WTC11 (cell line): Measurements from ENCODE around the gene FOXP1. TPM values are rescaled to one million over a fixed set of nuclear protein-coding genes. Genes with fewer than 3 reads are reported as not detected.
A peak's percentile ranks its signal among the peaks of the same experiment; 100 is the strongest.

Source experiments
- ATAC-seq: fragments of 200-7000 bp; cut with Tn5 transposase; 2 replicates; pipeline ENCODE4 v1.10.0; 2021; ENCODE audit warnings: mild to moderate bottlenecking, moderate library complexity
- CTCF ChIA-PET: fragments of 300-600 bp; sonication (Branson Sonifier 250); formaldehyde crosslinking; loops from one replicate; lab custom pipeline; 2021; ENCODE audit warnings: antibody characterized with exemption; lab: Charles Lee
- POLR2A ChIA-PET: fragments of 350-600 bp; sonication (Branson Sonifier 250); formaldehyde crosslinking; loops from one replicate; lab custom pipeline; 2021; ENCODE audit warnings: antibody characterized with exemption; lab: Charles Lee
- DNase-seq: peaks from one replicate; pipeline ENCODE4 v3.0.0; 2021; ENCODE audit warnings: low spot score
- H3K27ac Mint-ChIP-seq: 2 replicates; pipeline ENCODE4 v1.8.0; 2021; ENCODE audit warnings: mixed read lengths
- H3K27me3 Mint-ChIP-seq: 2 replicates; pipeline ENCODE4 v1.8.0; 2021; ENCODE audit warnings: low read depth, mild to moderate bottlenecking, moderate library complexity, mixed read lengths
- H3K36me3 Mint-ChIP-seq: 2 replicates; pipeline ENCODE4 v1.8.0; 2021; ENCODE audit warnings: mixed read lengths
- H3K4me1 Mint-ChIP-seq: 2 replicates; pipeline ENCODE4 v1.8.0; 2022; ENCODE audit warnings: mixed read lengths
- H3K4me3 Mint-ChIP-seq: 2 replicates; pipeline ENCODE4 v1.8.0; 2021; ENCODE audit warnings: mild to moderate bottlenecking, moderate library complexity, mixed read lengths
- H3K9me3 Mint-ChIP-seq: 2 replicates; pipeline ENCODE4 v1.8.0; 2021; ENCODE audit warnings: mixed read lengths
- CBFB ChIP-seq: sonication (generic); formaldehyde crosslinking; IDR thresholded peaks from 2 replicates; pipeline ENCODE4 v1.8.1; 2022; ENCODE audit warnings: mild to moderate bottlenecking, low read depth, missing genetic modification reagents
- HMGA2 ChIP-seq: fragments of 250-450 bp; sonication (Bioruptor Pico); IDR thresholded peaks from 2 replicates; pipeline ENCODE4 v1.4.0; 2021; ENCODE audit warnings: mild to moderate bottlenecking, moderate library complexity
- JAZF1 ChIP-seq: fragments of 250-450 bp; sonication (Bioruptor Pico); IDR thresholded peaks from 2 replicates; pipeline ENCODE4 v1.9.0; 2021; ENCODE audit warnings: moderate library complexity, mild to moderate bottlenecking, inconsistent platforms
- KAT7 ChIP-seq: sonication (generic); formaldehyde crosslinking; IDR thresholded peaks from 2 replicates; pipeline ENCODE4 v1.8.1; 2023; ENCODE audit warnings: missing genetic modification reagents, mild to moderate bottlenecking, borderline replicate concordance
- MYBL2 ChIP-seq: sonication (generic); formaldehyde crosslinking; IDR thresholded peaks from 2 replicates; pipeline ENCODE4 v1.8.1; 2023; ENCODE audit warnings: mild to moderate bottlenecking, moderate library complexity, missing genetic modification reagents
- NFATC4 ChIP-seq: fragments of 250-450 bp; sonication (Bioruptor Pico); IDR thresholded peaks from 2 replicates; pipeline ENCODE4 v1.9.0; 2021; ENCODE audit warnings: mild to moderate bottlenecking
- NR1H2 ChIP-seq: sonication (generic); formaldehyde crosslinking; IDR thresholded peaks from 2 replicates; pipeline ENCODE4 v1.9.0; 2021; ENCODE audit warnings: mild to moderate bottlenecking, moderate library complexity, missing genetic modification reagents
- NR2C2 ChIP-seq: sonication (generic); formaldehyde crosslinking; IDR thresholded peaks from 2 replicates; pipeline ENCODE4 v1.8.0; 2022; ENCODE audit warnings: mild to moderate bottlenecking, missing genetic modification reagents
- RELA ChIP-seq: sonication (generic); formaldehyde crosslinking; IDR thresholded peaks from 2 replicates; pipeline ENCODE4 v1.8.1; 2022; ENCODE audit warnings: missing genetic modification reagents, mild to moderate bottlenecking, borderline replicate concordance
- SP1 ChIP-seq: sonication (generic); formaldehyde crosslinking; conservative IDR thresholded peaks from 2 replicates; pipeline ENCODE4 v1.8.1; 2022; ENCODE audit warnings: missing genetic modification reagents
- TCF7 ChIP-seq: sonication (generic); formaldehyde crosslinking; IDR thresholded peaks from 2 replicates; pipeline ENCODE4 v1.8.0; 2022; ENCODE audit warnings: mild to moderate bottlenecking, low read depth, missing genetic modification reagents, moderate library complexity
- ZNF219 ChIP-seq: sonication (generic); formaldehyde crosslinking; IDR thresholded peaks from 2 replicates; pipeline ENCODE4 v1.8.0; 2023; ENCODE audit warnings: missing genetic modification reagents, mild to moderate bottlenecking, borderline replicate concordance
- total RNA-seq: library from RNA; stranded (reverse); gene quantifications from 3 replicates; pipeline ENCODE4 v1.2.3, GENCODE V29; 2021
- TF ChIP-seq, protein P1 (sequence below): sonication (generic); formaldehyde crosslinking; conservative IDR thresholded peaks from 2 replicates; pipeline ENCODE4 v1.8.1; 2023; ENCODE audit warnings: mild to moderate bottlenecking, low read depth, missing genetic modification reagents, moderate library complexity
- TF ChIP-seq, protein P2 (sequence below): sonication (generic); formaldehyde crosslinking; IDR thresholded peaks from 2 replicates; pipeline ENCODE4 v1.8.0; 2022; ENCODE audit warnings: missing genetic modification reagents
- TF ChIP-seq, protein P3 (sequence below): sonication (generic); formaldehyde crosslinking; IDR thresholded peaks from 2 replicates; pipeline ENCODE4 v1.8.0; 2023; ENCODE audit warnings: missing genetic modification reagents, mild to moderate bottlenecking, borderline replicate concordance
- TF ChIP-seq, protein P4 (sequence below): sonication (generic); formaldehyde crosslinking; IDR thresholded peaks from 2 replicates; pipeline ENCODE4 v1.8.0; 2023; ENCODE audit warnings: missing genetic modification reagents
- TF ChIP-seq, protein P5 (sequence below): fragments of 250-450 bp; sonication (Bioruptor Pico); IDR thresholded peaks from 2 replicates; pipeline ENCODE4 v1.9.0; 2021; ENCODE audit warnings: moderate library complexity, mild to moderate bottlenecking, inconsistent platforms, borderline replicate concordance
- TF ChIP-seq, protein P6 (sequence below): sonication (generic); formaldehyde crosslinking; conservative IDR thresholded peaks from 2 replicates; pipeline ENCODE4 v1.8.1; 2022; ENCODE audit warnings: mild to moderate bottlenecking, missing genetic modification reagents
- TF ChIP-seq, protein P7 (sequence below): fragments of 250-450 bp; sonication (Bioruptor Pico); IDR thresholded peaks from 2 replicates; pipeline ENCODE4 v1.9.0; 2021; ENCODE audit warnings: mild to moderate bottlenecking, borderline replicate concordance

FOXP1 gene
- total RNA-seq, 1 experiment from 2014 or later = 25.8 TPM

DNA sequence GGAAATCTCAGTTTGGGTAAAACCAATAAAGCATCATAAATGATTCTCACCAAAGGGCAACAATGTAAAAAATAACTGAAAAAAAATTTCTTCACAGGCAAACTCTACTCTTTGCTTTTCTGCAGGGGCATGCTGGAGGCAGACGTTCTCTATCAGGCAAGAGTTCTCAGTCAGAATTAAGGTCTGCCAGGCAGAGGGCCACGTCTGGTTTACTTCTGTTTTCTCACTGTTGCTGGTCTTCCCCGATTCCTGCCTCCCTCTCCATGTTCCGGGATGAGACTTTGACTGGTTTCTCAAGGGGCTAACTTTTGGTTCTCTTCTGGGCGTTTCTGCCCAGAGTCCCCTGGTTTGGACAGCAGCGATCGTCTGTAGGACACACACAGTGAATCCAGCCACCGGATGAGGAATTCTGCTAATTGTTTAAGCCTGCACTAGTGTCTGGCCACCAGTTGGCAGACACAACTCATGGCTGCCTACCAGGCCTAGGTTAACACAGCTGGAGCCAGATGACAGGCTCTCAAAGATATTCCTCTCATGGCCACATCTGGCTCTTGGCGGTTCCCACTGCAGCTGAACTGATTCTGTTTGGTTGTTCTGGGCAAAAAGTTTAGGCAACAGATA lies 273.1 kb downstream of the FOXP1 start:
- no peak for DNase-seq
- H3K27ac Mint-ChIP-seq = peak overlapping the region; percentile 64; the same call in 1 of the 2 replicates
- no peak overlapping the region for H3K4me3 Mint-ChIP-seq
- ChIA-PET POLR2A (no interaction called here), CTCF (no interaction called here)
- ATAC-seq = no peak
- no peaks in the 10 kb centered on the region for H3K27me3 Mint-ChIP-seq
- H3K4me1 Mint-ChIP-seq = peaks cover 54% of the 10 kb centered on the region
- H3K36me3 Mint-ChIP-seq = no peaks in the 10 kb centered on the region
- H3K9me3 Mint-ChIP-seq = no peaks in the 10 kb centered on the region
- TF ChIP-seq NR2C2 (CRISPR knock-in tag) (no peak), TCF7 (CRISPR knock-in tag) (no peak), NR1H2 (CRISPR knock-in tag) (no peak), JAZF1 (no peak), HMGA2 (CRISPR knock-in tag) (no peak), CBFB (no peak), MYBL2 (CRISPR knock-in tag) (no peak), RELA (CRISPR knock-in tag) (no peak), ZNF219 (no peak), NFATC4 (CRISPR knock-in tag) (no peak), SP1 (CRISPR knock-in tag) (no peak), KAT7 (no peak)
- TF ChIP-seq, protein P1, sequence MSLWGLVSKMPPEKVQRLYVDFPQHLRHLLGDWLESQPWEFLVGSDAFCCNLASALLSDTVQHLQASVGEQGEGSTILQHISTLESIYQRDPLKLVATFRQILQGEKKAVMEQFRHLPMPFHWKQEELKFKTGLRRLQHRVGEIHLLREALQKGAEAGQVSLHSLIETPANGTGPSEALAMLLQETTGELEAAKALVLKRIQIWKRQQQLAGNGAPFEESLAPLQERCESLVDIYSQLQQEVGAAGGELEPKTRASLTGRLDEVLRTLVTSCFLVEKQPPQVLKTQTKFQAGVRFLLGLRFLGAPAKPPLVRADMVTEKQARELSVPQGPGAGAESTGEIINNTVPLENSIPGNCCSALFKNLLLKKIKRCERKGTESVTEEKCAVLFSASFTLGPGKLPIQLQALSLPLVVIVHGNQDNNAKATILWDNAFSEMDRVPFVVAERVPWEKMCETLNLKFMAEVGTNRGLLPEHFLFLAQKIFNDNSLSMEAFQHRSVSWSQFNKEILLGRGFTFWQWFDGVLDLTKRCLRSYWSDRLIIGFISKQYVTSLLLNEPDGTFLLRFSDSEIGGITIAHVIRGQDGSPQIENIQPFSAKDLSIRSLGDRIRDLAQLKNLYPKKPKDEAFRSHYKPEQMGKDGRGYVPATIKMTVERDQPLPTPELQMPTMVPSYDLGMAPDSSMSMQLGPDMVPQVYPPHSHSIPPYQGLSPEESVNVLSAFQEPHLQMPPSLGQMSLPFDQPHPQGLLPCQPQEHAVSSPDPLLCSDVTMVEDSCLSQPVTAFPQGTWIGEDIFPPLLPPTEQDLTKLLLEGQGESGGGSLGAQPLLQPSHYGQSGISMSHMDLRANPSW = no peak
- TF ChIP-seq, protein P2, sequence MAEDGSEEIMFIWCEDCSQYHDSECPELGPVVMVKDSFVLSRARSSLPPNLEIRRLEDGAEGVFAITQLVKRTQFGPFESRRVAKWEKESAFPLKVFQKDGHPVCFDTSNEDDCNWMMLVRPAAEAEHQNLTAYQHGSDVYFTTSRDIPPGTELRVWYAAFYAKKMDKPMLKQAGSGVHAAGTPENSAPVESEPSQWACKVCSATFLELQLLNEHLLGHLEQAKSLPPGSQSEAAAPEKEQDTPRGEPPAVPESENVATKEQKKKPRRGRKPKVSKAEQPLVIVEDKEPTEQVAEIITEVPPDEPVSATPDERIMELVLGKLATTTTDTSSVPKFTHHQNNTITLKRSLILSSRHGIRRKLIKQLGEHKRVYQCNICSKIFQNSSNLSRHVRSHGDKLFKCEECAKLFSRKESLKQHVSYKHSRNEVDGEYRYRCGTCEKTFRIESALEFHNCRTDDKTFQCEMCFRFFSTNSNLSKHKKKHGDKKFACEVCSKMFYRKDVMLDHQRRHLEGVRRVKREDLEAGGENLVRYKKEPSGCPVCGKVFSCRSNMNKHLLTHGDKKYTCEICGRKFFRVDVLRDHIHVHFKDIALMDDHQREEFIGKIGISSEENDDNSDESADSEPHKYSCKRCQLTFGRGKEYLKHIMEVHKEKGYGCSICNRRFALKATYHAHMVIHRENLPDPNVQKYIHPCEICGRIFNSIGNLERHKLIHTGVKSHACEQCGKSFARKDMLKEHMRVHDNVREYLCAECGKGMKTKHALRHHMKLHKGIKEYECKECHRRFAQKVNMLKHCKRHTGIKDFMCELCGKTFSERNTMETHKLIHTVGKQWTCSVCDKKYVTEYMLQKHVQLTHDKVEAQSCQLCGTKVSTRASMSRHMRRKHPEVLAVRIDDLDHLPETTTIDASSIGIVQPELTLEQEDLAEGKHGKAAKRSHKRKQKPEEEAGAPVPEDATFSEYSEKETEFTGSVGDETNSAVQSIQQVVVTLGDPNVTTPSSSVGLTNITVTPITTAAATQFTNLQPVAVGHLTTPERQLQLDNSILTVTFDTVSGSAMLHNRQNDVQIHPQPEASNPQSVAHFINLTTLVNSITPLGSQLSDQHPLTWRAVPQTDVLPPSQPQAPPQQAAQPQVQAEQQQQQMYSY (CRISPR knock-in tag) = no peak
- TF ChIP-seq, protein P3, sequence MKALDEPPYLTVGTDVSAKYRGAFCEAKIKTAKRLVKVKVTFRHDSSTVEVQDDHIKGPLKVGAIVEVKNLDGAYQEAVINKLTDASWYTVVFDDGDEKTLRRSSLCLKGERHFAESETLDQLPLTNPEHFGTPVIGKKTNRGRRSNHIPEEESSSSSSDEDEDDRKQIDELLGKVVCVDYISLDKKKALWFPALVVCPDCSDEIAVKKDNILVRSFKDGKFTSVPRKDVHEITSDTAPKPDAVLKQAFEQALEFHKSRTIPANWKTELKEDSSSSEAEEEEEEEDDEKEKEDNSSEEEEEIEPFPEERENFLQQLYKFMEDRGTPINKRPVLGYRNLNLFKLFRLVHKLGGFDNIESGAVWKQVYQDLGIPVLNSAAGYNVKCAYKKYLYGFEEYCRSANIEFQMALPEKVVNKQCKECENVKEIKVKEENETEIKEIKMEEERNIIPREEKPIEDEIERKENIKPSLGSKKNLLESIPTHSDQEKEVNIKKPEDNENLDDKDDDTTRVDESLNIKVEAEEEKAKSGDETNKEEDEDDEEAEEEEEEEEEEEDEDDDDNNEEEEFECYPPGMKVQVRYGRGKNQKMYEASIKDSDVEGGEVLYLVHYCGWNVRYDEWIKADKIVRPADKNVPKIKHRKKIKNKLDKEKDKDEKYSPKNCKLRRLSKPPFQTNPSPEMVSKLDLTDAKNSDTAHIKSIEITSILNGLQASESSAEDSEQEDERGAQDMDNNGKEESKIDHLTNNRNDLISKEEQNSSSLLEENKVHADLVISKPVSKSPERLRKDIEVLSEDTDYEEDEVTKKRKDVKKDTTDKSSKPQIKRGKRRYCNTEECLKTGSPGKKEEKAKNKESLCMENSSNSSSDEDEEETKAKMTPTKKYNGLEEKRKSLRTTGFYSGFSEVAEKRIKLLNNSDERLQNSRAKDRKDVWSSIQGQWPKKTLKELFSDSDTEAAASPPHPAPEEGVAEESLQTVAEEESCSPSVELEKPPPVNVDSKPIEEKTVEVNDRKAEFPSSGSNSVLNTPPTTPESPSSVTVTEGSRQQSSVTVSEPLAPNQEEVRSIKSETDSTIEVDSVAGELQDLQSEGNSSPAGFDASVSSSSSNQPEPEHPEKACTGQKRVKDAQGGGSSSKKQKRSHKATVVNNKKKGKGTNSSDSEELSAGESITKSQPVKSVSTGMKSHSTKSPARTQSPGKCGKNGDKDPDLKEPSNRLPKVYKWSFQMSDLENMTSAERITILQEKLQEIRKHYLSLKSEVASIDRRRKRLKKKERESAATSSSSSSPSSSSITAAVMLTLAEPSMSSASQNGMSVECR = no peak
- TF ChIP-seq, protein P4, sequence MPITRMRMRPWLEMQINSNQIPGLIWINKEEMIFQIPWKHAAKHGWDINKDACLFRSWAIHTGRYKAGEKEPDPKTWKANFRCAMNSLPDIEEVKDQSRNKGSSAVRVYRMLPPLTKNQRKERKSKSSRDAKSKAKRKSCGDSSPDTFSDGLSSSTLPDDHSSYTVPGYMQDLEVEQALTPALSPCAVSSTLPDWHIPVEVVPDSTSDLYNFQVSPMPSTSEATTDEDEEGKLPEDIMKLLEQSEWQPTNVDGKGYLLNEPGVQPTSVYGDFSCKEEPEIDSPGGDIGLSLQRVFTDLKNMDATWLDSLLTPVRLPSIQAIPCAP (CRISPR knock-in tag) = no peak
- TF ChIP-seq, protein P5, sequence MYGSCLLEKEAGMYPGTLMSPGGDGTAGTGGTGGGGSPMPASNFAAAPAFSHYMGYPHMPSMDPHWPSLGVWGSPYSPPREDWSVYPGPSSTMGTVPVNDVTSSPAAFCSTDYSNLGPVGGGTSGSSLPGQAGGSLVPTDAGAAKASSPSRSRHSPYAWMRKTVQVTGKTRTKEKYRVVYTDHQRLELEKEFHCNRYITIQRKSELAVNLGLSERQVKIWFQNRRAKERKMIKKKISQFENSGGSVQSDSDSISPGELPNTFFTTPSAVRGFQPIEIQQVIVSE (CRISPR knock-in tag) = no peak
- TF ChIP-seq, protein P6, sequence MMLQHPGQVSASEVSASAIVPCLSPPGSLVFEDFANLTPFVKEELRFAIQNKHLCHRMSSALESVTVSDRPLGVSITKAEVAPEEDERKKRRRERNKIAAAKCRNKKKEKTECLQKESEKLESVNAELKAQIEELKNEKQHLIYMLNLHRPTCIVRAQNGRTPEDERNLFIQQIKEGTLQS = no peak
- TF ChIP-seq, protein P7, sequence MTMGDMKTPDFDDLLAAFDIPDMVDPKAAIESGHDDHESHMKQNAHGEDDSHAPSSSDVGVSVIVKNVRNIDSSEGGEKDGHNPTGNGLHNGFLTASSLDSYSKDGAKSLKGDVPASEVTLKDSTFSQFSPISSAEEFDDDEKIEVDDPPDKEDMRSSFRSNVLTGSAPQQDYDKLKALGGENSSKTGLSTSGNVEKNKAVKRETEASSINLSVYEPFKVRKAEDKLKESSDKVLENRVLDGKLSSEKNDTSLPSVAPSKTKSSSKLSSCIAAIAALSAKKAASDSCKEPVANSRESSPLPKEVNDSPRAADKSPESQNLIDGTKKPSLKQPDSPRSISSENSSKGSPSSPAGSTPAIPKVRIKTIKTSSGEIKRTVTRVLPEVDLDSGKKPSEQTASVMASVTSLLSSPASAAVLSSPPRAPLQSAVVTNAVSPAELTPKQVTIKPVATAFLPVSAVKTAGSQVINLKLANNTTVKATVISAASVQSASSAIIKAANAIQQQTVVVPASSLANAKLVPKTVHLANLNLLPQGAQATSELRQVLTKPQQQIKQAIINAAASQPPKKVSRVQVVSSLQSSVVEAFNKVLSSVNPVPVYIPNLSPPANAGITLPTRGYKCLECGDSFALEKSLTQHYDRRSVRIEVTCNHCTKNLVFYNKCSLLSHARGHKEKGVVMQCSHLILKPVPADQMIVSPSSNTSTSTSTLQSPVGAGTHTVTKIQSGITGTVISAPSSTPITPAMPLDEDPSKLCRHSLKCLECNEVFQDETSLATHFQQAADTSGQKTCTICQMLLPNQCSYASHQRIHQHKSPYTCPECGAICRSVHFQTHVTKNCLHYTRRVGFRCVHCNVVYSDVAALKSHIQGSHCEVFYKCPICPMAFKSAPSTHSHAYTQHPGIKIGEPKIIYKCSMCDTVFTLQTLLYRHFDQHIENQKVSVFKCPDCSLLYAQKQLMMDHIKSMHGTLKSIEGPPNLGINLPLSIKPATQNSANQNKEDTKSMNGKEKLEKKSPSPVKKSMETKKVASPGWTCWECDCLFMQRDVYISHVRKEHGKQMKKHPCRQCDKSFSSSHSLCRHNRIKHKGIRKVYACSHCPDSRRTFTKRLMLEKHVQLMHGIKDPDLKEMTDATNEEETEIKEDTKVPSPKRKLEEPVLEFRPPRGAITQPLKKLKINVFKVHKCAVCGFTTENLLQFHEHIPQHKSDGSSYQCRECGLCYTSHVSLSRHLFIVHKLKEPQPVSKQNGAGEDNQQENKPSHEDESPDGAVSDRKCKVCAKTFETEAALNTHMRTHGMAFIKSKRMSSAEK = no peak
